ENCODE measurements around the gene ID2. TPM values are rescaled to one million over a fixed set of nuclear protein-coding genes. Genes with fewer than 3 reads are reported as not detected.
A peak's percentile ranks its signal among the peaks of the same experiment; 100 is the strongest.

The ID2 gene, protein sequence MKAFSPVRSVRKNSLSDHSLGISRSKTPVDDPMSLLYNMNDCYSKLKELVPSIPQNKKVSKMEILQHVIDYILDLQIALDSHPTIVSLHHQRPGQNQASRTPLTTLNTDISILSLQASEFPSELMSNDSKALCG
- total RNA-seq (10 to 100 TPM; 67.1 to 67.6 TPM), polyA plus RNA-seq (100 to 1,000 TPM; 368 to 630 (median 479) TPM), total RNA-seq (22.5 to 316 (median 82.8) reads per million in 6 experiments)

DNA sequence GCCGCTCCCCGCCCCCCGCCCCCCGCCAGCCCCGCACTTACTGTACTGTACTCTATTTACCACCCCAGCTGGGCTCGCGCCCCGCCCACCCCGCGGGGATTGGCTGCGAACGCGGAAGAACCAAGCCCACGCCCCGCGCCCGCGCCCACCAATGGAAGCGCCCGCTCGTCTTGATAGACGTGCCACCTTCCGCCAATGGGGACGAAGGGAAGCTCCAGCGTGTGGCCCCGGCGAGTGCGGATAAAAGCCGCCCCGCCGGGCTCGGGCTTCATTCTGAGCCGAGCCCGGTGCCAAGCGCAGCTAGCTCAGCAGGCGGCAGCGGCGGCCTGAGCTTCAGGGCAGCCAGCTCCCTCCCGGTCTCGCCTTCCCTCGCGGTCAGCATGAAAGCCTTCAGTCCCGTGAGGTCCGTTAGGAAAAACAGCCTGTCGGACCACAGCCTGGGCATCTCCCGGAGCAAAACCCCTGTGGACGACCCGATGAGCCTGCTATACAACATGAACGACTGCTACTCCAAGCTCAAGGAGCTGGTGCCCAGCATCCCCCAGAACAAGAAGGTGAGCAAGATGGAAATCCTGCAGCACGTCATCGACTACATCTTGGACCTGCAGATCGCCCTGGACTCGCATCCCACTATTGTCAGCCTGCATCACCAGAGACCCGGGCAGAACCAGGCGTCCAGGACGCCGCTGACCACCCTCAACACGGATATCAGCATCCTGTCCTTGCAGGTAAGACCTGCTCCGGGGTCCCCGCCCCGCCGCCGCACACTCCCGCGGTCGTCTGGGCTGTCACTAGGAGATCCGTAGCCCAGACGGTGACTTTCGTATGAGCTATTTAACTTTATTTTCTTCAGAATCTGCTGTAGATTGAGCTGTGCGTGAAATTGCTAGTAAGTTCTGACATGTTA is at the start of gene ID2:
Gene ID2 (plus strand): TSS at position 271 of the 907 bp plus-strand sequence. CDS start 110 bp downstream, at position 381.
- Mint-ChIP-seq H3K27ac (peak within 1 kb of the TSS; percentile 88 to 99 (median 97)), H3K4me3 (peak within 1 kb of the TSS; percentile 92 to 100 (median 99)), H3K36me3 (peaks cover 2 to 19% (median 7%) of the 10 kb centered on the region in 3 donors), H3K4me1 (peaks cover 19 to 58% (median 47%) of the 10 kb centered on the region in 4 donors), H3K9me3 (peaks cover 0 to 2% (median 0%) of the 10 kb centered on the region in 9 donors), H3K27me3 (peaks cover 9 to 22% (median 11%) of the 10 kb centered on the region in 5 donors)
- POLR2A ChIA-PET: interaction anchor here (0.6 to 5.0 kb wide), 38 partner anchors 9 to 1767 kb away, joined by 3 to 55 read pairs (median 5); no protein-coding TSS in a partner anchor
- DNase-seq (peak; percentile 96 to 99 (median 98)), ATAC-seq (peak; percentile 68 to 77)

DNA sequence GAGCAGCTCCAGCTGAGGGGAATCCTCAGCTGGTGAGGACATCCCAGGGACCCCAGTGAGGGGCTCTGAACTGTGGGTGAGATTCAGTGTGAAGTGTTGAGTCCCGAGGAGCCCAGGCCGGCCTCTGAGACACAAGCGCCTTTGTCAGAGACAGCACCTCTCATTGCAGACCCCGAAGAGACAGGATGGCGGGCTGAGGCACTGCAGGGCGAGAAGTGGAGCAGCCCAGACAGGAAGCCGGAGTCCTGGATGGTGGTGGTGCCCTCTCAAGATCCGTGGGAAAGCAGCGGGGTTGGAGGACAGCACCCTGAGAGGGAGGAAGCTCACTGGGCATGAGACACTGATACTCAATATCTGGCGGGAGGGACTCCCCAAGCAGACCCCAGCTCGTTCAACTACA is 49.1 kb upstream of the ID2 start:
- H3K4me1 Mint-ChIP-seq: peaks cover 0 to 10% (median 9%) of the 10 kb centered on the region in 4 donors
- no peak for ATAC-seq
- no peak overlapping the region for H3K4me3 Mint-ChIP-seq
- no peaks in the 10 kb centered on the region for H3K36me3 Mint-ChIP-seq
- peak in 1 of 10 donors; percentile 53 for DNase-seq
- no peak overlapping the region for H3K27ac Mint-ChIP-seq
- H3K9me3 Mint-ChIP-seq: no peaks in the 10 kb centered on the region
- H3K27me3 Mint-ChIP-seq: peaks cover 0 to 1% (median 0%) of the 10 kb centered on the region in 5 donors
- POLR2A ChIA-PET: no interaction called here

DNA sequence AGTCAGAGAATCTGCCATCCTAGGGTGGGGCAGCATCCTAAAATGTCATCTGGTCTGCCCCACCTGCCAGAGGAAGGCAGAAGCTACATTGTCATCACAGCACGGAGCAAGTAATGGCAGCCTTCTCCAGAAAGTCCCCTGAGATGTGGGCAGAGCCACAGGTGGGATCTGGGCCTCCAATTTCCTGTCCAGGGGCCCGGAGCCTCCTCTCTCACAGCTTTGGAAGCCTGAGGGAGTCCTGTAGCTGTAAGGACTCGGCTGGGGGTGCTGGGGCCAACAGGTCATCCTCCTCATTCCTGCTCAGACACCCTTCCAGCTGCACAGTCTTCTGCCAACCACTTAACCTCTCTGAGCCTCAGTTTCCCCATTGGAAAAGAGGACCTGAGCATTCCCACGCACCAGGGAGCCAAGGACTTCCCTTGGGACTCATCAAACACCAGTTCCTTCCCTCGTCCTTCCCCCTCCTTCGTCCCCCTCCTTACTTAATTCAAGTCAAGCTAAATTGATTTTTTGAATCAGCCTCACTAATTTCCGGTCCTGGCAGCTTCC is 48.6 kb upstream of the ID2 start:
- H3K4me1 Mint-ChIP-seq: peaks cover 0 to 10% (median 9%) of the 10 kb centered on the region in 4 donors
- POLR2A ChIA-PET: no interaction called here
- H3K9me3 Mint-ChIP-seq: no peaks in the 10 kb centered on the region
- DNase-seq: peak in 1 of 10 donors; percentile 51
- peak overlapping the region in 1 of 10 donors; percentile 58 for H3K27ac Mint-ChIP-seq
- no peaks in the 10 kb centered on the region for H3K36me3 Mint-ChIP-seq
- no peak for ATAC-seq
- peaks cover 0 to 1% (median 0%) of the 10 kb centered on the region in 5 donors for H3K27me3 Mint-ChIP-seq
- no peak overlapping the region for H3K4me3 Mint-ChIP-seq

- peak overlapping the region in 3 of 10 donors; percentile 10 to 58 (median 27) for H3K27ac Mint-ChIP-seq
- ATAC-seq: no peak
- no peaks in the 10 kb centered on the region for H3K36me3 Mint-ChIP-seq
- H3K4me1 Mint-ChIP-seq: peaks cover 0 to 9% (median 8%) of the 10 kb centered on the region in 4 donors
- POLR2A ChIA-PET: no interaction called here
- DNase-seq: peak in 1 of 10 donors; percentile 41
- no peaks in the 10 kb centered on the region for H3K9me3 Mint-ChIP-seq
- H3K27me3 Mint-ChIP-seq: peaks cover 0 to 1% (median 0%) of the 10 kb centered on the region in 5 donors
- no peak overlapping the region for H3K4me3 Mint-ChIP-seq
Measured at GRCh38 chr2:8633735-8634313, 48.0 kb upstream of the ID2 start.

DNA sequence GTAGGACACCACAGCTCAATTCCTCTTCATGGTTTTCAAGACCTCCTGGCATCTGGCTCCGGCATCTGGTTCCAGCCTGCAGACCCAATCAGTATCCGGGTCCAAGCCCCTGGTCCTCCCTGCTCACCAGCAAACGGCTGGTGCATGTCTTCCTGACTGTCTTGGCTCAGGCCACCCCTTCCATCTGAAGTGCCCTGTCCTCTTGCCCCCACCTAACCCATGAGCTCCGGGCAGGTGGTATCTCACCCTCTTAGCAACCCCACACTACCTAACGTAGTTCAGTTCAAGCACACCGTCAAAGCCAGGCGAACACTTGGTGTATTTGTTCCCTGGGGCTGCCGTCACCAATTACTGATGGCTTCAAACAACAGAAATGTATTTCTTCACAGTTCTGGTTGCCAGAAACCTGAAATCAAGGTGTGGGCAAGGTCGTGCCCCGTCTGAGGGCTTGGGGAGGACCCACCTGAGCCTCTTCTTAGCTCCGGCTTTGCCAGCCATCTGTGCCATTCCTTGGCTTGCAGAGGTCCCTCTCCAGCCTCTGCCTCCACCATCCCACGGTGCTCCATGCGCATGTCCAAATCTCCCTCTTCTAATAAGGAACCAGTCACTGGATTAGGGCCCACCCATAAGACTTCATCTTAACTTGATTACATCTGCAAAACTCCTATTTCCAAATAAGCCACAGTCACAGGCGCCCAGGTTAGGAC is 47.2 kb upstream of the ID2 start:
- no peak for ATAC-seq
- H3K4me3 Mint-ChIP-seq: no peak overlapping the region
- H3K27ac Mint-ChIP-seq: peak overlapping the region in 1 of 10 donors; percentile 20
- peaks cover 0 to 9% (median 7%) of the 10 kb centered on the region in 4 donors for H3K4me1 Mint-ChIP-seq
- POLR2A ChIA-PET: no interaction called here
- DNase-seq: peak in 1 of 10 donors; percentile 30
- H3K9me3 Mint-ChIP-seq: no peaks in the 10 kb centered on the region
- H3K27me3 Mint-ChIP-seq: peaks cover 0 to 1% (median 0%) of the 10 kb centered on the region in 5 donors
- H3K36me3 Mint-ChIP-seq: no peaks in the 10 kb centered on the region

DNA sequence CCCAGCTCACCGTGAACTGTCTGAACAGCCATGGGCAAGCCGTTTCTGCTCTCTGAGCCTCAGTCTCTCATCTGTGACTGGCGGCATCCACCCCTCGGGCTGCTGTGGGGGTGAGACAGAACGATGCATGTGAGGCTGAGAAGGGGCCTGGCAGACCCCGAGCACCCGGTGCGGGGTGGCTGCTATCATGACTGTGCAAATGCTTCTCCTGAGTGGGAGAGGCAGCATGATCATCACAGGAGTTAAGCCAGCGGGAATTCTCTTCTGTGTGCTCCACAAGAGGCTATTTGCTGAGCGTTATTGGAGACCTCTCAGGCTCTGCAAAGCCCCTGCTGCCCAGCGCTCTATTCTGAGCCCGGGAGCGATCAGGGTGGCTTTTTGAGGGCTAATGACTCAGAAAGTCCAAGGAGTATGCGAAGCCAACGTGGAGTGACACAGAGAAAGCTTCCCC is 45.8 kb upstream of the ID2 start:
- Mint-ChIP-seq H3K27ac (no peak overlapping the region), H3K36me3 (no peaks in the 10 kb centered on the region), H3K9me3 (no peaks in the 10 kb centered on the region), H3K4me1 (peaks cover 0 to 9% (median 7%) of the 10 kb centered on the region in 4 donors), H3K4me3 (no peak overlapping the region), H3K27me3 (peaks cover 0 to 1% (median 0%) of the 10 kb centered on the region in 5 donors)
- ATAC-seq: no peak
- POLR2A ChIA-PET: no interaction called here
- peak in 1 of 10 donors; percentile 14 for DNase-seq

DNA sequence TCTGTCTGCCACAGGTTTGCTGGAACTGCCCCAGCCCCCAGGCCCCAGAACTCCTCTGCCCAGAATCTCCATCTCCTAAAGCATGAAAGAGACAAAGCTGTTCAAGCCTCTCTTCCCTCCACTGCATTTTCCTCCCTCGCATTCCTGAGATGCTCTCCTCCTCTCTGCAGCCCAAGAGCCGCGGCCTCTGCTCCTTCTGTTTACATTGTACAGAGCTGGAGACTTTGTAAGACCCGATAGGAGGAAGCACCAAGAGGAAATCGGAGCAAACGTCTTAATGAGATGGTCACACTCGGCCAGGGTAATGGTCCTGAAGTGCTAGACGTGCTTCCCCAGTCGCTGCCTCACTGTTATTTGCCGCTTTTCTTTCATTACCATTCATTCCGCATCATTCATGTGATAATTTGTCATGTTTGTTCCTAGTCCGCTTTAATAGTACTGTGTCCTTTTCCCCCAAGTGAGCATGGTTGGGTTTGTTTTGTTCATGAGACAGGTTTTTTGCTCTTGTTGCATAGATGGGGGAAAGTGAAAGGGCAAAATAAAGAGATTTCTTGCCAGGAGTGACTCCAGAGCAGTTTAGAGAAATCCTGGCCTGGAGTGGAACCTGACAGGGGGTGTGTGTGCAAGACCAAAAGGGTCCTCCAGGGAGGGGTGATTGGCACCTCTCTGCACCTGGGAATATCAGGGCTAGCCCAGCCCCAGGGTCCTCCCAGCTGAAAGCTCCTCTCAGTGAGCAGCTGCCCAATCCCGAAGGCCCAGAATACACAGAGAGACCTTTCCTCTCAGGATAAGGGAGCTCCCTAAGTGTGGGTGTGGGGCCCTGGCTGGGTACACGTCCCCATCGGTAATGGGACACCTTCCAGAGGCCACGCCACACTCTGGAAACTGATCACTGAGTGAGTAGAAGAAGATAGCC is 44.9 kb upstream of the ID2 start:
- Mint-ChIP-seq H3K4me1 (peaks cover 0 to 4% (median 2%) of the 10 kb centered on the region in 4 donors), H3K4me3 (no peak overlapping the region), H3K27ac (peak overlapping the region in 2 of 10 donors; percentile 28 to 33), H3K27me3 (peaks cover 0 to 1% (median 0%) of the 10 kb centered on the region in 5 donors), H3K36me3 (no peaks in the 10 kb centered on the region), H3K9me3 (no peaks in the 10 kb centered on the region)
- ATAC-seq: no peak
- POLR2A ChIA-PET: no interaction called here
- DNase-seq: peak in 1 of 10 donors; percentile 50

DNA sequence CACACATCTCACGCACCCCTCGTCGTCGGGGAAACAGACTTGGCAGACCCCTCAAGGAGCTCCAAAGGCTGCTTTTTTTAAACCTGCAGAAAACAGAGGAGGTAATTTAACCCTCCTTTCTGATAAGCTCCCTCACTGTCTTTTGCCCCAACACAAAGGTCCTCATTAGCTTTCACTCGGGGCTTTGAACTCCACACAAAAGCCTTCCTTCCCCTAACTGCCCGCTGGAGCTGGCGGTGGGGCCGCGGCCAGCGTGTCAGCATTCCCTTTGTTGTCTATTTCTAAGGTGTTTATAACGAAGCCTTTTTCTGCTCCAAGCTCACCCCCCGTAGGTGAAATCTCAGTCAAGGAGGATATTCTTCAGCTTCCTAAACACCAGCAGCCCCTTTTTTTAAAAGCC is 43.5 kb upstream of the ID2 start:
- H3K4me1 Mint-ChIP-seq: no peaks in the 10 kb centered on the region
- DNase-seq (peak in 1 of 10 donors; percentile 11), ATAC-seq (no peak)
- no peak overlapping the region for H3K27ac Mint-ChIP-seq
- no peaks in the 10 kb centered on the region for H3K36me3 Mint-ChIP-seq
- peaks cover 0 to 1% (median 0%) of the 10 kb centered on the region in 5 donors for H3K27me3 Mint-ChIP-seq
- POLR2A ChIA-PET: no interaction called here
- H3K9me3 Mint-ChIP-seq: no peaks in the 10 kb centered on the region
- H3K4me3 Mint-ChIP-seq: no peak overlapping the region

- Mint-ChIP-seq H3K27me3 (peaks cover 0 to 1% (median 0%) of the 10 kb centered on the region in 5 donors), H3K4me1 (no peaks in the 10 kb centered on the region), H3K4me3 (no peak overlapping the region), H3K27ac (no peak overlapping the region), H3K9me3 (no peaks in the 10 kb centered on the region), H3K36me3 (no peaks in the 10 kb centered on the region)
- DNase-seq (peak in 1 of 10 donors; percentile 53), ATAC-seq (no peak)
- POLR2A ChIA-PET: no interaction called here
Measured at GRCh38 chr2:8639122-8639635, 42.7 kb upstream of the ID2 start.

GRCh38 chr2:8640498-8640897 is 41.4 kb upstream of the ID2 start:
- H3K36me3 Mint-ChIP-seq: no peaks in the 10 kb centered on the region
- no peak overlapping the region for H3K4me3 Mint-ChIP-seq
- peaks cover 0 to 4% (median 1%) of the 10 kb centered on the region in 4 donors for H3K4me1 Mint-ChIP-seq
- DNase-seq (peak in 1 of 10 donors; percentile 8), ATAC-seq (no peak)
- POLR2A ChIA-PET: no interaction called here
- no peaks in the 10 kb centered on the region for H3K9me3 Mint-ChIP-seq
- no peaks in the 10 kb centered on the region for H3K27me3 Mint-ChIP-seq
- H3K27ac Mint-ChIP-seq: no peak overlapping the region
